ENCODE results near the gene IPP. TPM values are rescaled to one million over a fixed set of nuclear protein-coding genes. Genes with fewer than 3 reads are reported as not detected.
"Not testable (repeated sequence)": the region's sequence is repeated elsewhere in the genome, so short reads cannot be mapped to it uniquely, and the experiment has no call there.

IPP gene
- polyA plus RNA-seq, 1 of the 3 experiments (the other 2 are of a cell fraction) = 3.2 TPM

- H3K9me3 ChIP-seq; H3K79me2 ChIP-seq (ENCODE audit: insufficient read depth); H4K20me1 ChIP-seq (ENCODE audit: insufficient read depth); DNase-seq; POLR2A ChIA-PET; H3K4me1 ChIP-seq (ENCODE audit: control insufficient read depth in 1 of 2, insufficient read depth in 2 of 2, low read depth in 1 of 2, low read length in 1 of 2); H3F3A ChIP-seq (replicated peaks; ENCODE audit: insufficient read depth); H3K27ac ChIP-seq (ENCODE audit: low read depth in 2 of 2, low read length in 1 of 2); H3K4me3 ChIP-seq (ENCODE audit: low read depth in 2 of 2, low read length in 1 of 2); H3K9ac ChIP-seq; CTCF ChIA-PET; H3K9me2 ChIP-seq; H2AFZ ChIP-seq (ENCODE audit: low read depth); H3K4me2 ChIP-seq; H3K27me3 ChIP-seq (ENCODE audit: insufficient read depth): not testable (repeated sequence)
- H3K36me3 ChIP-seq (replicated peaks in 1 of 2; ENCODE audit: control insufficient read depth in 1 of 2, insufficient read depth in 2 of 2, low read length in 1 of 2) = peaks cover 7 to 19% of the 10 kb centered on the region in 2 experiments
- 88% methylated on average over 8 of the region's 8 CpGs for WGBS (ENCODE audit: low lambda C conversion rate)
These were observed 33.1 kb downstream of the IPP start for GRCh38 chr1:45717386-45717785.

GRCh38 chr1:45716700-45717099 lies 33.8 kb downstream of the IPP start:
- no peaks in the 10 kb centered on the region for H3F3A ChIP-seq (replicated peaks; ENCODE audit: insufficient read depth)
- no peak overlapping the region for H3K27ac ChIP-seq (ENCODE audit: low read depth in 2 of 2, low read length in 1 of 2)
- TF ChIP-seq, protein P1, sequence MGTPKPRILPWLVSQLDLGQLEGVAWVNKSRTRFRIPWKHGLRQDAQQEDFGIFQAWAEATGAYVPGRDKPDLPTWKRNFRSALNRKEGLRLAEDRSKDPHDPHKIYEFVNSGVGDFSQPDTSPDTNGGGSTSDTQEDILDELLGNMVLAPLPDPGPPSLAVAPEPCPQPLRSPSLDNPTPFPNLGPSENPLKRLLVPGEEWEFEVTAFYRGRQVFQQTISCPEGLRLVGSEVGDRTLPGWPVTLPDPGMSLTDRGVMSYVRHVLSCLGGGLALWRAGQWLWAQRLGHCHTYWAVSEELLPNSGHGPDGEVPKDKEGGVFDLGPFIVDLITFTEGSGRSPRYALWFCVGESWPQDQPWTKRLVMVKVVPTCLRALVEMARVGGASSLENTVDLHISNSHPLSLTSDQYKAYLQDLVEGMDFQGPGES (IDR thresholded peaks at IDR 0.05; ENCODE audit: low read depth, low read length) = no peak
- TF ChIP-seq USF1 (IDR thresholded peaks at IDR 0.05; ENCODE audit: borderline replicate concordance, low read depth) (no peak), CHD2 (IDR thresholded peaks at IDR 0.05; ENCODE audit: low read length, partially characterized antibody) (no peak), TEAD4 (IDR thresholded peaks at IDR 0.05; ENCODE audit: borderline replicate concordance, insufficient read depth) (no peak), NRF1 (IDR thresholded peaks at IDR 0.05; ENCODE audit: low read depth, low read length) (no peak), SMC3 (IDR thresholded peaks at IDR 0.05; ENCODE audit: low read depth, low read length) (no peak), MXI1 (IDR thresholded peaks at IDR 0.05; ENCODE audit: low read depth, low read length) (no peak), NFIC (IDR thresholded peaks at IDR 0.05; ENCODE audit: borderline replicate concordance) (no peak), RAD21 (IDR thresholded peaks at IDR 0.05; ENCODE audit: low read length) (no peak), MAX (IDR thresholded peaks at IDR 0.05; ENCODE audit: low read depth) (no peak), EP300 (IDR thresholded peaks at IDR 0.05; ENCODE audit: borderline replicate concordance in 1 of 2, low read depth in 1 of 2, low read length in 1 of 2) (no peak), MEF2A (IDR thresholded peaks at IDR 0.05; ENCODE audit: borderline replicate concordance, low read depth) (no peak), RCOR1 (IDR thresholded peaks at IDR 0.05; ENCODE audit: low read length) (no peak), ELF1 (IDR thresholded peaks at IDR 0.05) (no peak), JUND (IDR thresholded peaks at IDR 0.05) (no peak)
- TF ChIP-seq, protein P2, sequence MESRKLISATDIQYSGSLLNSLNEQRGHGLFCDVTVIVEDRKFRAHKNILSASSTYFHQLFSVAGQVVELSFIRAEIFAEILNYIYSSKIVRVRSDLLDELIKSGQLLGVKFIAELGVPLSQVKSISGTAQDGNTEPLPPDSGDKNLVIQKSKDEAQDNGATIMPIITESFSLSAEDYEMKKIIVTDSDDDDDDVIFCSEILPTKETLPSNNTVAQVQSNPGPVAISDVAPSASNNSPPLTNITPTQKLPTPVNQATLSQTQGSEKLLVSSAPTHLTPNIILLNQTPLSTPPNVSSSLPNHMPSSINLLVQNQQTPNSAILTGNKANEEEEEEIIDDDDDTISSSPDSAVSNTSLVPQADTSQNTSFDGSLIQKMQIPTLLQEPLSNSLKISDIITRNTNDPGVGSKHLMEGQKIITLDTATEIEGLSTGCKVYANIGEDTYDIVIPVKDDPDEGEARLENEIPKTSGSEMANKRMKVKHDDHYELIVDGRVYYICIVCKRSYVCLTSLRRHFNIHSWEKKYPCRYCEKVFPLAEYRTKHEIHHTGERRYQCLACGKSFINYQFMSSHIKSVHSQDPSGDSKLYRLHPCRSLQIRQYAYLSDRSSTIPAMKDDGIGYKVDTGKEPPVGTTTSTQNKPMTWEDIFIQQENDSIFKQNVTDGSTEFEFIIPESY (IDR thresholded peaks at IDR 0.05; ENCODE audit: borderline replicate concordance, low read depth) = no peak
- no peak for DNase-seq
- no peaks in the 10 kb centered on the region for H3K4me1 ChIP-seq (ENCODE audit: control insufficient read depth in 1 of 2, insufficient read depth in 2 of 2, low read depth in 1 of 2, low read length in 1 of 2)
- H3K9ac ChIP-seq = no peak overlapping the region
- H3K79me2 ChIP-seq (ENCODE audit: insufficient read depth) = no peaks in the 10 kb centered on the region
- H3K36me3 ChIP-seq (replicated peaks in 1 of 2; ENCODE audit: control insufficient read depth in 1 of 2, insufficient read depth in 2 of 2, low read length in 1 of 2) = peaks cover 9 to 25% of the 10 kb centered on the region in 2 experiments
- CTCF ChIA-PET = no interaction called here
- H3K9me2 ChIP-seq = no peaks in the 10 kb centered on the region
- POLR2A ChIA-PET = no interaction called here
- H3K27me3 ChIP-seq (ENCODE audit: insufficient read depth) = no peaks in the 10 kb centered on the region
- 89% methylated on average over 3 of the region's 3 CpGs for whole genome bisulfite sequencing (ENCODE audit: low lambda C conversion rate)
- no peak overlapping the region for H2AFZ ChIP-seq (ENCODE audit: low read depth)
- no peaks in the 10 kb centered on the region for H4K20me1 ChIP-seq (ENCODE audit: insufficient read depth)
- H3K4me3 ChIP-seq (ENCODE audit: low read depth in 2 of 2, low read length in 1 of 2) = no peak overlapping the region
- no peaks in the 10 kb centered on the region for H3K9me3 ChIP-seq
- H3K4me2 ChIP-seq = no peak overlapping the region
